Measurements from ENCODE around the gene LPCAT1. TPM values are rescaled to one million over a fixed set of nuclear protein-coding genes. Genes with fewer than 3 reads are reported as not detected.

Gene LPCAT1
- total RNA-seq, 2 donors from 2014 or later: 53.9 to 54.6 TPM

- H3K36me3 ChIP-seq: peaks cover 19% of the 10 kb centered on the region
- DNase-seq (ENCODE audit: low spot score) (no peak), ATAC-seq (ENCODE audit: insufficient number of reproducible peaks, low FRiP score, low read depth) (no peak)
- no peak overlapping the region for H3K27ac ChIP-seq
- H3K9me3 ChIP-seq: no peaks in the 10 kb centered on the region
- no peaks in the 10 kb centered on the region for H3K4me1 ChIP-seq (ENCODE audit: control insufficient read depth in 1 of 2, low read depth in 2 of 2)
- H3K4me3 ChIP-seq: no peak overlapping the region
- no peaks in the 10 kb centered on the region for H3K27me3 ChIP-seq (replicated peaks; ENCODE audit: insufficient read depth)
- TF ChIP-seq, protein P1, sequence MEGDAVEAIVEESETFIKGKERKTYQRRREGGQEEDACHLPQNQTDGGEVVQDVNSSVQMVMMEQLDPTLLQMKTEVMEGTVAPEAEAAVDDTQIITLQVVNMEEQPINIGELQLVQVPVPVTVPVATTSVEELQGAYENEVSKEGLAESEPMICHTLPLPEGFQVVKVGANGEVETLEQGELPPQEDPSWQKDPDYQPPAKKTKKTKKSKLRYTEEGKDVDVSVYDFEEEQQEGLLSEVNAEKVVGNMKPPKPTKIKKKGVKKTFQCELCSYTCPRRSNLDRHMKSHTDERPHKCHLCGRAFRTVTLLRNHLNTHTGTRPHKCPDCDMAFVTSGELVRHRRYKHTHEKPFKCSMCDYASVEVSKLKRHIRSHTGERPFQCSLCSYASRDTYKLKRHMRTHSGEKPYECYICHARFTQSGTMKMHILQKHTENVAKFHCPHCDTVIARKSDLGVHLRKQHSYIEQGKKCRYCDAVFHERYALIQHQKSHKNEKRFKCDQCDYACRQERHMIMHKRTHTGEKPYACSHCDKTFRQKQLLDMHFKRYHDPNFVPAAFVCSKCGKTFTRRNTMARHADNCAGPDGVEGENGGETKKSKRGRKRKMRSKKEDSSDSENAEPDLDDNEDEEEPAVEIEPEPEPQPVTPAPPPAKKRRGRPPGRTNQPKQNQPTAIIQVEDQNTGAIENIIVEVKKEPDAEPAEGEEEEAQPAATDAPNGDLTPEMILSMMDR (IDR thresholded peaks at IDR 0.05): no peak
Observed at GRCh38 chr5:1480217-1480616, 43.5 kb downstream of the LPCAT1 start.

DNA sequence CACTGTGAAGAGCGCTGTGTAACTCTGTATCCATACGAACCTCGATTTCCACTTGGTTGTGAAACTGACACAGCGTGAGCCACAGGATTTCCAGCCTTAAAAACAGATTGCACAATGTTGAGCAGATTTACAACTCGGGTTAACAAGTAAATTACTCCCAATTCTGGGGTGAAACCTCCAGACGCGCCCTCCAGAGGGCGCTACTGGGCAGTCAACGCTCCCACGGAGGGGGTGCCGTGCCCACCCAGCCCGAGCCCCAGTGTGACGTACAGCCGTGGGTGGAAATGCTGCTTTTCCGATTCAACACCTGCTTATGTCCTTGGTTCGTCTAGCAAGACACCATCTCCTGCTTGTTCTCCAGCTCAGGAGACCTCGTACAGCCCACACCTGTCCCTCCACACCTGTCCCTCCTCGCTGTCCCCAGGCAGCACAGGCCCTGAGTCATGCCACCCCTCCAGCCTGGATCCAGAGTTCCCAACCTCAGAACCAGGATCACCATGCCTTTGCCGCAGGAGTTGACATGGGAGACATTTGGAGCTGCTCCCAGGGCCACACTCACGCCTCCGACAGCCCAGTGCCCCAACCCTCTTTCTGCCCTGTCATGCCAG lies 44.1 kb downstream of the LPCAT1 start:
- ATAC-seq (ENCODE audit: insufficient number of reproducible peaks, low FRiP score, low read depth) (no peak), DNase-seq (ENCODE audit: low spot score) (no peak)
- H3K27ac ChIP-seq: no peak overlapping the region
- H3K4me1 ChIP-seq (ENCODE audit: control insufficient read depth in 1 of 2, low read depth in 2 of 2): no peaks in the 10 kb centered on the region
- no peaks in the 10 kb centered on the region for H3K27me3 ChIP-seq (replicated peaks; ENCODE audit: insufficient read depth)
- peaks cover 19% of the 10 kb centered on the region for H3K36me3 ChIP-seq
- no peaks in the 10 kb centered on the region for H3K9me3 ChIP-seq
- TF ChIP-seq, protein P1 (IDR thresholded peaks at IDR 0.05): peak; percentile 70
- no peak overlapping the region for H3K4me3 ChIP-seq

DNA sequence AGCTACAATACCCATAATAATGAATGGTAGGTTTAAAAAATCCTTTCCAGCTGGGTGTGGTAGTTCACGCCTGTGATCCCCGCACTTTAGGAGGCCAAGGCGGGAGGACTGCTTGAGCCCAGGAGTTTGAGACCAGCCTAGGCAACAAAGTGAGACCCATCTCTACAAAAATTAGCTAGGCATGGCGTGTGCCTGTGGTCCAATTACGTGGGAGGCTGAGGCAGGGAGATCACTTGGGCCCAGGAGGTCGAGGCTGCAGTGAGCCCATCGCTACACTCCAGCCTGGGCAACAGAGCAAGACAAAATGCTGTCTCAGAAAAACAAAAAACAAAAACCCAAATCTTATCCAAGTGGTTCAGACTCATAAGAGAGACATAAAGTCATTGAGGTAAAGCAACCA lies 44.7 kb downstream of the LPCAT1 start:
- no peak overlapping the region for H3K27ac ChIP-seq
- DNase-seq (ENCODE audit: low spot score): no peak
- no peaks in the 10 kb centered on the region for H3K27me3 ChIP-seq (replicated peaks; ENCODE audit: insufficient read depth)
- TF ChIP-seq, protein P1 (IDR thresholded peaks at IDR 0.05): no peak
- H3K4me1 ChIP-seq (ENCODE audit: control insufficient read depth in 1 of 2, low read depth in 2 of 2): no peaks in the 10 kb centered on the region
- ATAC-seq (ENCODE audit: insufficient number of reproducible peaks, low FRiP score, low read depth): no peak
- peaks cover 24% of the 10 kb centered on the region for H3K36me3 ChIP-seq
- H3K9me3 ChIP-seq: no peaks in the 10 kb centered on the region
- H3K4me3 ChIP-seq: no peak overlapping the region

DNA sequence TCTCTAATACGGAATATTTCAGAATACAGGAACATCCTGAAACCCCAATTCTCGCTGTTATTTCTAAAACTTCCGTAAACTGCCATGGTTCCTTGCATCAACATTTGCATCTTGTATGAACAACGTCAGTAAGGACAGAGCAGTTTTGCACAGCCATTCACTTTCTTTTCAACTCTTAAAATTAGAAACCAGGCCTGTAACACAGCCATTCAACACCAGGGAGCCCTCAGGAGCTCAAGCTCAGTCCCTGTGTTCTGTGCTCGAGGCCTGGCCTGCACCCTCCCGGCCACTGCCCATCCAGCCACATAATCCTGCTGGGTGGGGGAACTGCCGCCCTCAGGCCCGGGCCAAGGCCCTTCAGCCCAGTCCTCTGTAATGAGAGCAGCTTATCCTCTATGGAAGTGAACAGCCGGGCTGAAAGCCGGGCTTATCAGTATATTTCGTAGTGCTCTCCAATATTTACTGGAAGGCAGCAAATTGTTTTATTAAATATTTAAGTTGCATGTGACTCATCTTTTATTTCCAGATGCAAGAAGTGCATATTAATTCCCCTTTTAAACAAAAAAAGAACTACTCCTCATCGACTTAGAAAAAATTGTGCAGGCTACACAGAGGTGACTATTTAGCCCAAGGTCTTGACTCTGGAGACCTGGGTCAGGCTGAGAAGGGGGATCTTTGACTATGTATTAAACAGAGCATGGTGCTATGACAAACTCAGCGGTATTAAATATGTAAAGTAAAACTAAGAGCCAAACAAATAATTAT lies 45.3 kb downstream of the LPCAT1 start:
- peaks cover 30% of the 10 kb centered on the region for H3K36me3 ChIP-seq
- no peaks in the 10 kb centered on the region for H3K4me1 ChIP-seq (ENCODE audit: control insufficient read depth in 1 of 2, low read depth in 2 of 2)
- H3K4me3 ChIP-seq: no peak overlapping the region
- no peak overlapping the region for H3K27ac ChIP-seq
- TF ChIP-seq, protein P1 (IDR thresholded peaks at IDR 0.05): no peak
- no peak for DNase-seq (ENCODE audit: low spot score)
- no peak for ATAC-seq (ENCODE audit: insufficient number of reproducible peaks, low FRiP score, low read depth)
- H3K27me3 ChIP-seq (replicated peaks; ENCODE audit: insufficient read depth): no peaks in the 10 kb centered on the region
- no peaks in the 10 kb centered on the region for H3K9me3 ChIP-seq

- Histone ChIP-seq H3K27me3 (replicated peaks; ENCODE audit: insufficient read depth) (no peaks in the 10 kb centered on the region), H3K27ac (no peak overlapping the region), H3K4me3 (no peak overlapping the region), H3K36me3 (peaks cover 34% of the 10 kb centered on the region), H3K9me3 (no peaks in the 10 kb centered on the region), H3K4me1 (ENCODE audit: control insufficient read depth in 1 of 2, low read depth in 2 of 2) (no peaks in the 10 kb centered on the region)
- ATAC-seq (ENCODE audit: insufficient number of reproducible peaks, low FRiP score, low read depth): no peak
- no peak for DNase-seq (ENCODE audit: low spot score)
- TF ChIP-seq, protein P1 (IDR thresholded peaks at IDR 0.05): no peak
Observed at GRCh38 chr5:1477341-1477740, 46.4 kb downstream of the LPCAT1 start.

Data from thoracic aorta (tissue), 2 donors.